ENCODE data around the gene CHCHD6.
A peak's percentile ranks its signal among the peaks of the same experiment; 100 is the strongest.

The CHCHD6 gene

GRCh38 chr3:126959136-126959920 is 255.3 kb downstream of the CHCHD6 start:
- no peak for TF ChIP-seq CTCF (IDR thresholded peaks at IDR 0.05; ENCODE audit: extremely low read depth, insufficient read depth, missing control alignments)
- in situ Hi-C loops (cut with MboI; ENCODE audit: low pct_unique_long_range_greater_than_20kb, low sequenced_read_pairs, unreplicated experiment): no loop called here

GRCh38 chr3:126959921-126960603 is 256.0 kb downstream of the CHCHD6 start:
- in situ Hi-C loops (cut with MboI; ENCODE audit: low pct_unique_long_range_greater_than_20kb, low sequenced_read_pairs, unreplicated experiment): no loop called here
- no peak for DNase-seq (ENCODE audit: low spot score)
- no peak for TF ChIP-seq CTCF (IDR thresholded peaks at IDR 0.05; ENCODE audit: extremely low read depth, insufficient read depth, missing control alignments)

More at GRCh38 chr3:126959136-126959920, 255.3 kb downstream of the CHCHD6 start:
- DNase-seq (ENCODE audit: low spot score): no peak

- in situ Hi-C loops (cut with MboI; ENCODE audit: low pct_unique_long_range_greater_than_20kb, low sequenced_read_pairs, unreplicated experiment): no loop called here
- TF ChIP-seq CTCF (IDR thresholded peaks at IDR 0.05; ENCODE audit: extremely low read depth, insufficient read depth, missing control alignments): no peak
- no peak for DNase-seq (ENCODE audit: low spot score)
These were observed 256.6 kb downstream of the CHCHD6 start for GRCh38 chr3:126960604-126960995.

GRCh38 chr3:126961191-126961790 is 257.3 kb downstream of the CHCHD6 start:
- in situ Hi-C loops (cut with MboI; ENCODE audit: low pct_unique_long_range_greater_than_20kb, low sequenced_read_pairs, unreplicated experiment): no loop called here
- TF ChIP-seq CTCF (IDR thresholded peaks at IDR 0.05; ENCODE audit: extremely low read depth, insufficient read depth, missing control alignments): no peak
- DNase-seq (ENCODE audit: low spot score): peak; percentile 58

- in situ Hi-C loops (cut with MboI; ENCODE audit: low pct_unique_long_range_greater_than_20kb, low sequenced_read_pairs, unreplicated experiment): no loop called here
- no peak for TF ChIP-seq CTCF (IDR thresholded peaks at IDR 0.05; ENCODE audit: extremely low read depth, insufficient read depth, missing control alignments)
- DNase-seq (ENCODE audit: low spot score): no peak
These were observed 257.9 kb downstream of the CHCHD6 start for GRCh38 chr3:126961791-126962461.

GRCh38 chr3:126962756-126963155 is 258.7 kb downstream of the CHCHD6 start:
- TF ChIP-seq CTCF (IDR thresholded peaks at IDR 0.05; ENCODE audit: extremely low read depth, insufficient read depth, missing control alignments): no peak
- in situ Hi-C loops (cut with MboI; ENCODE audit: low pct_unique_long_range_greater_than_20kb, low sequenced_read_pairs, unreplicated experiment): no loop called here
- no peak for DNase-seq (ENCODE audit: low spot score)
